ENCODE data around the gene SORCS2.

Gene SORCS2

GRCh38 chr4:7402526-7402925, 210.2 kb downstream of the SORCS2 start:
- Histone ChIP-seq H3F3A (ENCODE audit: control insufficient read depth, insufficient read depth) (no peaks in the 10 kb centered on the region), H3K4me1 (ENCODE audit: control insufficient read depth, low read length) (peaks cover 26% of the 10 kb centered on the region), H4K20me1 (ENCODE audit: control insufficient read depth, insufficient read depth, low read depth, low read length) (no peaks in the 10 kb centered on the region), H3K79me2 (ENCODE audit: control insufficient read depth, low read length) (no peaks in the 10 kb centered on the region), H3K27me3 (ENCODE audit: control insufficient read depth, low read length) (no peaks in the 10 kb centered on the region), H3K9me3 (ENCODE audit: control insufficient read depth, insufficient read depth, low read length) (no peaks in the 10 kb centered on the region), H3K27ac (ENCODE audit: low read depth, low read length) (no peak overlapping the region), H3K4me2 (ENCODE audit: low read length) (no peak overlapping the region), H3K9me2 (replicated peaks; ENCODE audit: control insufficient read depth, low read length) (no peaks in the 10 kb centered on the region), H3K4me3 (ENCODE audit: low read length) (no peak overlapping the region), H3K36me3 (ENCODE audit: control insufficient read depth, low read length) (no peaks in the 10 kb centered on the region)
- no peak for TF ChIP-seq EZH2phosphoT487 (IDR thresholded peaks at IDR 0.05; ENCODE audit: borderline replicate concordance, low read length)
- TF ChIP-seq CTCF (IDR thresholded peaks at IDR 0.05; ENCODE audit: low read depth, low read length, poor library complexity, severe bottlenecking): no peak

- Histone ChIP-seq H3K27ac (ENCODE audit: low read depth, low read length) (no peak overlapping the region), H4K20me1 (ENCODE audit: control insufficient read depth, insufficient read depth, low read depth, low read length) (no peaks in the 10 kb centered on the region), H3K9me2 (replicated peaks; ENCODE audit: control insufficient read depth, low read length) (no peaks in the 10 kb centered on the region), H3K27me3 (ENCODE audit: control insufficient read depth, low read length) (no peaks in the 10 kb centered on the region), H3K4me3 (ENCODE audit: low read length) (no peak overlapping the region), H3K36me3 (ENCODE audit: control insufficient read depth, low read length) (no peaks in the 10 kb centered on the region), H3K79me2 (ENCODE audit: control insufficient read depth, low read length) (no peaks in the 10 kb centered on the region), H3K9me3 (ENCODE audit: control insufficient read depth, insufficient read depth, low read length) (no peaks in the 10 kb centered on the region), H3F3A (ENCODE audit: control insufficient read depth, insufficient read depth) (no peaks in the 10 kb centered on the region), H3K4me2 (ENCODE audit: low read length) (no peak overlapping the region), H3K4me1 (ENCODE audit: control insufficient read depth, low read length) (peaks cover 26% of the 10 kb centered on the region)
- TF ChIP-seq CTCF (IDR thresholded peaks at IDR 0.05; ENCODE audit: low read depth, low read length, poor library complexity, severe bottlenecking) (no peak), EZH2phosphoT487 (IDR thresholded peaks at IDR 0.05; ENCODE audit: borderline replicate concordance, low read length) (no peak)
Measured at GRCh38 chr4:7403001-7403400, 210.7 kb downstream of the SORCS2 start.

GRCh38 chr4:7408166-7408565, 215.8 kb downstream of the SORCS2 start:
- Histone ChIP-seq H3K4me3 (ENCODE audit: low read length) (no peak overlapping the region), H3K27me3 (ENCODE audit: control insufficient read depth, low read length) (no peaks in the 10 kb centered on the region), H3K27ac (ENCODE audit: low read depth, low read length) (no peak overlapping the region), H3K4me1 (ENCODE audit: control insufficient read depth, low read length) (peaks cover 10% of the 10 kb centered on the region), H3K4me2 (ENCODE audit: low read length) (no peak overlapping the region), H3K9me2 (replicated peaks; ENCODE audit: control insufficient read depth, low read length) (no peaks in the 10 kb centered on the region), H3K79me2 (ENCODE audit: control insufficient read depth, low read length) (no peaks in the 10 kb centered on the region), H3F3A (ENCODE audit: control insufficient read depth, insufficient read depth) (no peaks in the 10 kb centered on the region), H3K36me3 (ENCODE audit: control insufficient read depth, low read length) (no peaks in the 10 kb centered on the region), H4K20me1 (ENCODE audit: control insufficient read depth, insufficient read depth, low read depth, low read length) (no peaks in the 10 kb centered on the region), H3K9me3 (ENCODE audit: control insufficient read depth, insufficient read depth, low read length) (no peaks in the 10 kb centered on the region)
- TF ChIP-seq CTCF (IDR thresholded peaks at IDR 0.05; ENCODE audit: low read depth, low read length, poor library complexity, severe bottlenecking) (no peak), EZH2phosphoT487 (IDR thresholded peaks at IDR 0.05; ENCODE audit: borderline replicate concordance, low read length) (no peak)

GRCh38 chr4:7410446-7410845, 218.1 kb downstream of the SORCS2 start:
- no peaks in the 10 kb centered on the region for H3K36me3 ChIP-seq (ENCODE audit: control insufficient read depth, low read length)
- no peak for TF ChIP-seq CTCF (IDR thresholded peaks at IDR 0.05; ENCODE audit: low read depth, low read length, poor library complexity, severe bottlenecking)
- no peak for TF ChIP-seq EZH2phosphoT487 (IDR thresholded peaks at IDR 0.05; ENCODE audit: borderline replicate concordance, low read length)
- no peak overlapping the region for H3K4me3 ChIP-seq (ENCODE audit: low read length)
- H3K4me2 ChIP-seq (ENCODE audit: low read length): no peak overlapping the region
- H3K79me2 ChIP-seq (ENCODE audit: control insufficient read depth, low read length): no peaks in the 10 kb centered on the region
- no peaks in the 10 kb centered on the region for H3K9me3 ChIP-seq (ENCODE audit: control insufficient read depth, insufficient read depth, low read length)
- no peaks in the 10 kb centered on the region for H3F3A ChIP-seq (ENCODE audit: control insufficient read depth, insufficient read depth)
- H3K27me3 ChIP-seq (ENCODE audit: control insufficient read depth, low read length): no peaks in the 10 kb centered on the region
- H4K20me1 ChIP-seq (ENCODE audit: control insufficient read depth, insufficient read depth, low read depth, low read length): no peaks in the 10 kb centered on the region
- H3K4me1 ChIP-seq (ENCODE audit: control insufficient read depth, low read length): no peaks in the 10 kb centered on the region
- H3K27ac ChIP-seq (ENCODE audit: low read depth, low read length): no peak overlapping the region
- no peaks in the 10 kb centered on the region for H3K9me2 ChIP-seq (replicated peaks; ENCODE audit: control insufficient read depth, low read length)

Data from DOHH2 (cell line).